Astrocyte of the spinal cord (primary cell): ENCODE measurements around the gene AUTS2.

ENCODE experiments used
- DNase-seq: peaks from one replicate; pipeline ENCODE4 v3.0.0; 2011; ENCODE audit warnings: low read depth, low spot score
- H3K4me3 ChIP-seq: 2 replicates; pipeline ENCODE4 v1.5.1; 2011; ENCODE audit warnings: low read depth, mild to moderate bottlenecking, low read length, moderate library complexity
- in situ Hi-C: cut with HindIII; loops from 2 replicates; pipeline ENCODE4 v1.10.0; 2017; ENCODE audit warnings: low sequenced_read_pairs
- TF ChIP-seq, protein P1 (sequence below): IDR thresholded peaks from 2 replicates; pipeline ENCODE4 v1.5.1; 2012; ENCODE audit warnings: low read depth, mild to moderate bottlenecking, low read length, inconsistent platforms

Gene AUTS2

GRCh38 chr7:69953136-69954067, 355.1 kb downstream of the AUTS2 start:
- no peak overlapping the region for H3K4me3 ChIP-seq
- no peak for DNase-seq
- in situ Hi-C loops = no loop called here
- TF ChIP-seq, protein P1, sequence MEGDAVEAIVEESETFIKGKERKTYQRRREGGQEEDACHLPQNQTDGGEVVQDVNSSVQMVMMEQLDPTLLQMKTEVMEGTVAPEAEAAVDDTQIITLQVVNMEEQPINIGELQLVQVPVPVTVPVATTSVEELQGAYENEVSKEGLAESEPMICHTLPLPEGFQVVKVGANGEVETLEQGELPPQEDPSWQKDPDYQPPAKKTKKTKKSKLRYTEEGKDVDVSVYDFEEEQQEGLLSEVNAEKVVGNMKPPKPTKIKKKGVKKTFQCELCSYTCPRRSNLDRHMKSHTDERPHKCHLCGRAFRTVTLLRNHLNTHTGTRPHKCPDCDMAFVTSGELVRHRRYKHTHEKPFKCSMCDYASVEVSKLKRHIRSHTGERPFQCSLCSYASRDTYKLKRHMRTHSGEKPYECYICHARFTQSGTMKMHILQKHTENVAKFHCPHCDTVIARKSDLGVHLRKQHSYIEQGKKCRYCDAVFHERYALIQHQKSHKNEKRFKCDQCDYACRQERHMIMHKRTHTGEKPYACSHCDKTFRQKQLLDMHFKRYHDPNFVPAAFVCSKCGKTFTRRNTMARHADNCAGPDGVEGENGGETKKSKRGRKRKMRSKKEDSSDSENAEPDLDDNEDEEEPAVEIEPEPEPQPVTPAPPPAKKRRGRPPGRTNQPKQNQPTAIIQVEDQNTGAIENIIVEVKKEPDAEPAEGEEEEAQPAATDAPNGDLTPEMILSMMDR = no peak

- in situ Hi-C loops = no loop called here
- TF ChIP-seq, protein P1 = no peak
- no peak overlapping the region for H3K4me3 ChIP-seq
- no peak for DNase-seq
These were observed 358.3 kb downstream of the AUTS2 start for GRCh38 chr7:69956541-69956940.

- in situ Hi-C loops = no loop called here
These were observed 359.4 kb downstream of the AUTS2 start for GRCh38 chr7:69957661-69958060.

DNA sequence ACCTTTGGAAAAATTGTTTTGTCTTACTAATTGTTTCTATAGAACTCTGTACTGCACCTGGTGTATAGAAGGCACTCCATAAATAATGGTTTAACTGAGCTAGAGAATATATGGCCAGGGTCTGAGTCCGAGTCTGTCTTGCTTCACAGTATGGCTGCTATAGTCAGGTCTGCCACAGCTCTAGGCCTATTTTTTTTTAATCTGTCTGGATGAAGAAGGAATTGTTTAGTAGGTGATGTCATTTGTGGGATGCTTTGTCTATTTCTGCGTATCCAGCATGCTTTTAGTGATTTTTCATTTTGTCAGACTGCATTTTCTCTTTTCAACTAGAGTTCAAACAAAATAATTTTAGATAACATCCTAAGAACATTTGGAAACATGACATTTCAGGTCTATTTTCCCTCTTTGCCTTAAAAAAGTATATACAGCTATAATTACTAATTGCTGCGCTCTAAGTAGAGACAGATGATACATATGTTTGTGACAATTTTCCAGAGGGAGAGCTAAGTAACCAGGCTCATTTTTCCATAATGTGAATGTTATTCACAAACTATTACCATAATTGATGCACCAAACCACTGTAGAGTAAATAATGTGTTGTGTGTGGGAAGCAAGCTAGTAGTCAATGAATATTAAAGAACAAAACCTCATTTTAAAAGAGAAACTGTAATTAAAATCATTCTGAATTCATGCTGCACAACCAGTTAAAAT, 361.7 kb downstream of the AUTS2 start:
- in situ Hi-C loops = no loop called here
- TF ChIP-seq, protein P1 = no peak
- no peak for DNase-seq
- no peak overlapping the region for H3K4me3 ChIP-seq

More at GRCh38 chr7:69957661-69958060, 359.4 kb downstream of the AUTS2 start:
- TF ChIP-seq, protein P1 = no peak
- no peak overlapping the region for H3K4me3 ChIP-seq
- no peak for DNase-seq

DNA sequence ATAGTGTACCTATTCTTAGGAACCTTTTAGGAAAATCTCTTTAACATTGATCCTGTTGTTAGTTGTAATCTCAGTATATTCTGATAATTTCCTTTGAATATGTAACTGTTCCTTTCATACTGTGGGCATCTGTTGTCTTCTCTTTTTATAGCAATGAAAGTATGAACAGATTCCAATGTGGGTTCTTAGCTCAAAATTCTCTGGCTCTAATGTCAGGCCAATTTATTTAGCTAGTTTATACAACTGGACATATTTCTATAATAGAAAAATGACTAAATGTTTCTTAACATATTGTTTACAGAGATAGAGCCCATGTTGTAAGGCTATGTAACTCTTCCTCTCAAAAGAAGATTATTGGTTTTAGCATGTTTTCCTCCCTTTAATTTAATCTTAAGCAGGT, 363.2 kb downstream of the AUTS2 start:
- TF ChIP-seq, protein P1 = no peak
- DNase-seq = no peak
- H3K4me3 ChIP-seq = no peak overlapping the region
- in situ Hi-C loops = no loop called here

GRCh38 chr7:69962186-69963065, 364.2 kb downstream of the AUTS2 start:
- TF ChIP-seq, protein P1 = no peak
- H3K4me3 ChIP-seq = no peak overlapping the region
- in situ Hi-C loops = no loop called here
- peak; percentile 8 for DNase-seq
